Nephron progenitor cell (in vitro differentiated cells): ENCODE data around the gene EPM2A.

Experiments used
- DNase-seq: peaks from one replicate; pipeline ENCODE4 v3.0.0; 2021
- H3K27ac Mint-ChIP-seq: 2 replicates; pipeline ENCODE4 v1.8.0; 2021; ENCODE audit warnings: mild to moderate bottlenecking, moderate library complexity, mixed read lengths
- H3K27me3 Mint-ChIP-seq: 2 replicates; pipeline ENCODE4 v1.8.0; 2021; ENCODE audit warnings: mild to moderate bottlenecking, low read depth, mixed read lengths; ENCODE audit not compliant: poor library complexity
- H3K36me3 Mint-ChIP-seq: 2 replicates; pipeline ENCODE4 v1.8.0; 2021; ENCODE audit warnings: low read depth, mixed read lengths
- H3K4me1 Mint-ChIP-seq: 2 replicates; pipeline ENCODE4 v1.8.0; 2021; ENCODE audit warnings: mixed read lengths
- H3K4me3 Mint-ChIP-seq: 2 replicates; pipeline ENCODE4 v1.8.0; 2021; ENCODE audit warnings: mild to moderate bottlenecking, moderate library complexity, mixed read lengths
- H3K9me3 Mint-ChIP-seq: 2 replicates; pipeline ENCODE4 v1.8.0; 2021; ENCODE audit warnings: mild to moderate bottlenecking, moderate library complexity, mixed read lengths
- CTCF ChIP-seq: fragments of 200-600 bp; sonication (generic); IDR thresholded peaks from 2 replicates; pipeline ENCODE4 v1.5.0; 2021; ENCODE audit warnings: antibody characterized with exemption

EPM2A gene

GRCh38 chr6:145630598-145630997 is 104.7 kb downstream of the EPM2A start:
- Mint-ChIP-seq H3K27ac (no peak overlapping the region), H3K4me1 (peaks cover 44% of the 10 kb centered on the region), H3K4me3 (no peak overlapping the region), H3K27me3 (no peaks in the 10 kb centered on the region), H3K36me3 (peaks cover 23% of the 10 kb centered on the region), H3K9me3 (no peaks in the 10 kb centered on the region)
- no peak for DNase-seq
- TF ChIP-seq CTCF: no peak

- no peak overlapping the region for H3K27ac Mint-ChIP-seq
- H3K4me3 Mint-ChIP-seq: no peak overlapping the region
- peaks cover 41% of the 10 kb centered on the region for H3K4me1 Mint-ChIP-seq
- no peaks in the 10 kb centered on the region for H3K9me3 Mint-ChIP-seq
- H3K36me3 Mint-ChIP-seq: peaks cover 23% of the 10 kb centered on the region
- no peak for DNase-seq
- H3K27me3 Mint-ChIP-seq: no peaks in the 10 kb centered on the region
- no peak for TF ChIP-seq CTCF
Measured at GRCh38 chr6:145629478-145629877, 105.8 kb downstream of the EPM2A start.

- H3K9me3 Mint-ChIP-seq: no peaks in the 10 kb centered on the region
- no peak for DNase-seq
- TF ChIP-seq CTCF: no peak
- no peak overlapping the region for H3K27ac Mint-ChIP-seq
- H3K27me3 Mint-ChIP-seq: no peaks in the 10 kb centered on the region
- no peak overlapping the region for H3K4me3 Mint-ChIP-seq
- peaks cover 20% of the 10 kb centered on the region for H3K4me1 Mint-ChIP-seq
- peaks cover 23% of the 10 kb centered on the region for H3K36me3 Mint-ChIP-seq
Measured at GRCh38 chr6:145627451-145627850, 107.9 kb downstream of the EPM2A start.

GRCh38 chr6:145626857-145627256 is 108.5 kb downstream of the EPM2A start:
- no peak overlapping the region for H3K4me3 Mint-ChIP-seq
- H3K9me3 Mint-ChIP-seq: no peaks in the 10 kb centered on the region
- H3K27ac Mint-ChIP-seq: no peak overlapping the region
- no peaks in the 10 kb centered on the region for H3K27me3 Mint-ChIP-seq
- no peak for DNase-seq
- H3K4me1 Mint-ChIP-seq: peaks cover 14% of the 10 kb centered on the region
- peaks cover 23% of the 10 kb centered on the region for H3K36me3 Mint-ChIP-seq
- no peak for TF ChIP-seq CTCF

- Mint-ChIP-seq H3K27me3 (no peaks in the 10 kb centered on the region), H3K4me1 (no peaks in the 10 kb centered on the region), H3K4me3 (no peak overlapping the region), H3K36me3 (peaks cover 12% of the 10 kb centered on the region), H3K27ac (no peak overlapping the region), H3K9me3 (no peaks in the 10 kb centered on the region)
- TF ChIP-seq CTCF: no peak
- no peak for DNase-seq
Measured at GRCh38 chr6:145623231-145623630, 112.1 kb downstream of the EPM2A start.

- Mint-ChIP-seq H3K36me3 (peaks cover 9% of the 10 kb centered on the region), H3K4me1 (no peaks in the 10 kb centered on the region), H3K27me3 (no peaks in the 10 kb centered on the region), H3K9me3 (peaks cover under 1% of the 10 kb centered on the region), H3K27ac (no peak overlapping the region), H3K4me3 (no peak overlapping the region)
- no peak for TF ChIP-seq CTCF
- DNase-seq: no peak
Measured at GRCh38 chr6:145621776-145622175, 113.5 kb downstream of the EPM2A start.
